DND-41 (cell line): Measurements from ENCODE around the gene NEDD9.

ENCODE experiments used
- EZH2 ChIP-seq: IDR thresholded peaks from 3 replicates; pipeline ENCODE4 v1.6.1; 2012; ENCODE audit warnings: borderline replicate concordance, low read depth, mild to moderate bottlenecking, moderate library complexity, low read length, inconsistent platforms; ENCODE audit not compliant: severe bottlenecking
- TF ChIP-seq, protein P1 (sequence below): IDR thresholded peaks from 2 replicates; pipeline ENCODE4 v1.5.1; 2012; ENCODE audit warnings: borderline replicate concordance, low read length, moderate library complexity, mild to moderate bottlenecking; ENCODE audit not compliant: poor library complexity, severe bottlenecking; ENCODE audit errors: extremely low read depth

DNA sequence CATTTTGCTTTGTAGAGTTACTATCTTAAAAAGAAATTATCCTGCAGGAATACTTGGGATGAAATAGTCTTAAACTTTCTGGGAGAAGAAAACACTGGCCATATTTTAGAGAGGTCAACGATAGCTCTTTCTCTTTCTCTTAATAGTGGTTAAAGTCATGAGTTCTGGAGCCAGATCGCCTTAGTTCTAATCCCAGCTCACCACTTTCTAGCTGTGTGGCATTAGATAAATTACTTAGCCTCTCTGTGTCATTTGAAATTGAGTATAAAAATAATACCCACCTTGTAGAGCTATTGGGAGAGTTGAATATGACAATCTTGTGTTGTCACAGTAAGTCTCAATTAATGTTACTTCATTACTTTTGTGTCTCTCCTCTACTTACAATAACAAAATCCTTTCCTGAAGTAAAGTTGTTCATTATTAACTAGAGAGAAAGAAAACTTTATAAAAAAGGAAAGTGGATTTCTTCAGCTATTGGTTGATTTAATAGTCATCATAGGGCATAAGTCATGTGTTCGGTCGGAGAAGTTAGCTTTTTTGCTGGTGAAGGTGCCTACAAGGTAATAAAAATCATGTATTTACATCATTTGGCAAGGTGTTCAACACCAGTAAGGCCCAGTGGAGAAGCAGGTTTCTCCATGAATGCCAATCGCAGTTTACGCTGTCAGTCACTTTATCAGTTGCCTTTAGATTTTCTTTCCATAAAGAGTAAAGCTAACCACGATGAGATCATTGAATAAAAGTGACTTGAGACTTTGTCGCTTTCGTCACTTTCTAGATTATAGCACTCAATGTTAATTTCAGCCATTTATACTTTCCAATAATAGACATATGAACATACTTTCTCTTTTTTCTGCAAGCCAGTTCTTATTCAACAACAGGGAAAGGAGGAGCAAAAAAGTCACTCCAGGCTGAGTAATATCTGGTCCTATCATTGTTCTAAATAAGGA is 2.0 kb downstream of the NEDD9 start:
- TF ChIP-seq, protein P1, sequence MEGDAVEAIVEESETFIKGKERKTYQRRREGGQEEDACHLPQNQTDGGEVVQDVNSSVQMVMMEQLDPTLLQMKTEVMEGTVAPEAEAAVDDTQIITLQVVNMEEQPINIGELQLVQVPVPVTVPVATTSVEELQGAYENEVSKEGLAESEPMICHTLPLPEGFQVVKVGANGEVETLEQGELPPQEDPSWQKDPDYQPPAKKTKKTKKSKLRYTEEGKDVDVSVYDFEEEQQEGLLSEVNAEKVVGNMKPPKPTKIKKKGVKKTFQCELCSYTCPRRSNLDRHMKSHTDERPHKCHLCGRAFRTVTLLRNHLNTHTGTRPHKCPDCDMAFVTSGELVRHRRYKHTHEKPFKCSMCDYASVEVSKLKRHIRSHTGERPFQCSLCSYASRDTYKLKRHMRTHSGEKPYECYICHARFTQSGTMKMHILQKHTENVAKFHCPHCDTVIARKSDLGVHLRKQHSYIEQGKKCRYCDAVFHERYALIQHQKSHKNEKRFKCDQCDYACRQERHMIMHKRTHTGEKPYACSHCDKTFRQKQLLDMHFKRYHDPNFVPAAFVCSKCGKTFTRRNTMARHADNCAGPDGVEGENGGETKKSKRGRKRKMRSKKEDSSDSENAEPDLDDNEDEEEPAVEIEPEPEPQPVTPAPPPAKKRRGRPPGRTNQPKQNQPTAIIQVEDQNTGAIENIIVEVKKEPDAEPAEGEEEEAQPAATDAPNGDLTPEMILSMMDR, result no peak
- no peak for TF ChIP-seq EZH2
